KMS-11 (cell line): ENCODE data around the gene C2orf76.

ENCODE experiments used
- H2AFZ ChIP-seq: fragments of 200-600 bp; sonication (generic); 2 replicates; pipeline ENCODE4 v1.6.1; 2016; ENCODE audit warnings: antibody characterized with exemption, mixed run types, low read depth
- H3K27ac ChIP-seq: fragments of 200-600 bp; sonication (generic); 2 replicates; pipeline ENCODE4 v1.6.1; 2016; ENCODE audit warnings: mild to moderate bottlenecking, mixed run types
- H3K27me3 ChIP-seq: fragments of 200-600 bp; sonication (generic); 2 replicates; pipeline ENCODE4 v1.6.1; 2017; ENCODE audit warnings: mild to moderate bottlenecking, low read depth, mixed run types, moderate library complexity; ENCODE audit not compliant: insufficient read depth
- H3K36me3 ChIP-seq: fragments of 200-600 bp; sonication (generic); 2 replicates; pipeline ENCODE4 v1.6.1; 2017; ENCODE audit warnings: mild to moderate bottlenecking, mixed run types; ENCODE audit not compliant: insufficient read depth
- H3K4me1 ChIP-seq: fragments of 200-600 bp; sonication (generic); 2 replicates; pipeline ENCODE4 v1.6.1; 2016; ENCODE audit warnings: mild to moderate bottlenecking, low read depth, mixed run types; ENCODE audit not compliant: poor library complexity, severe bottlenecking
- H3K4me2 ChIP-seq: fragments of 200-600 bp; sonication (generic); 2 replicates; pipeline ENCODE4 v1.7.0; 2016; ENCODE audit warnings: mild to moderate bottlenecking, mixed run types
- H3K4me3 ChIP-seq: fragments of 200-600 bp; sonication (generic); IDR thresholded peaks from 2 replicates; pipeline ENCODE4 v1.6.1; 2017; ENCODE audit warnings: low read depth, low read length, mixed read lengths; ENCODE audit not compliant: insufficient read depth
- H3K79me2 ChIP-seq: fragments of 200-600 bp; sonication (generic); 2 replicates; pipeline ENCODE4 v1.6.1; 2016; ENCODE audit warnings: low read depth, mixed run types; ENCODE audit not compliant: insufficient read depth
- H3K9ac ChIP-seq: fragments of 200-600 bp; sonication (generic); 2 replicates; pipeline ENCODE4 v1.6.1; 2016; ENCODE audit warnings: mild to moderate bottlenecking, mixed run types
- H4K20me1 ChIP-seq: fragments of 200-600 bp; sonication (generic); 2 replicates; pipeline ENCODE4 v1.6.1; 2016; ENCODE audit warnings: mild to moderate bottlenecking, mixed run types; ENCODE audit not compliant: insufficient read depth
- TF ChIP-seq, protein P1 (sequence below): fragments of 200-600 bp; sonication (generic); conservative IDR thresholded peaks from 2 replicates; pipeline ENCODE4 v1.6.1; 2017; ENCODE audit warnings: low read depth, mild to moderate bottlenecking, antibody characterized with exemption, low read length, moderate library complexity, mixed read lengths

C2orf76 gene

DNA sequence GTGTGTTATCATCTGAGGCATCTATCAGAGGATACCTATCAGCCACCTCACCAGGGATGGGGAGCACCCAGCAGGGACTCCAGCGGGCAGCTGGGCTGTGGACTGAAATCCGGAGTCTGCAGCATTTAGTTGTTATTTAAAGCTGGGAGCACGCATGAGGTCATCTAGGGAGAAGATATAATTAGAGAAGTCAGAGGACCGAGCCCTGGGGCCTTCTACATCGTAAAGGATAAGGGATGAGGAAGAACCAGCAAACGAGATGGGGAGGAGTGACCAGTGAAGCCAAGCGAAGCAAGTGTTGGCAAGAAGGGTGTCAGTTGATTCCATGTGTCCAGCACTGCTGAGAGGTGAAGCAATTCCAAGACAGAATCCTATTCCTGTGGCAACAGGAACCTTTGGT, 72.7 kb downstream of the C2orf76 start:
- Histone ChIP-seq H3K4me2 (no peak overlapping the region), H3K27ac (no peak overlapping the region)
- TF ChIP-seq, protein P1, sequence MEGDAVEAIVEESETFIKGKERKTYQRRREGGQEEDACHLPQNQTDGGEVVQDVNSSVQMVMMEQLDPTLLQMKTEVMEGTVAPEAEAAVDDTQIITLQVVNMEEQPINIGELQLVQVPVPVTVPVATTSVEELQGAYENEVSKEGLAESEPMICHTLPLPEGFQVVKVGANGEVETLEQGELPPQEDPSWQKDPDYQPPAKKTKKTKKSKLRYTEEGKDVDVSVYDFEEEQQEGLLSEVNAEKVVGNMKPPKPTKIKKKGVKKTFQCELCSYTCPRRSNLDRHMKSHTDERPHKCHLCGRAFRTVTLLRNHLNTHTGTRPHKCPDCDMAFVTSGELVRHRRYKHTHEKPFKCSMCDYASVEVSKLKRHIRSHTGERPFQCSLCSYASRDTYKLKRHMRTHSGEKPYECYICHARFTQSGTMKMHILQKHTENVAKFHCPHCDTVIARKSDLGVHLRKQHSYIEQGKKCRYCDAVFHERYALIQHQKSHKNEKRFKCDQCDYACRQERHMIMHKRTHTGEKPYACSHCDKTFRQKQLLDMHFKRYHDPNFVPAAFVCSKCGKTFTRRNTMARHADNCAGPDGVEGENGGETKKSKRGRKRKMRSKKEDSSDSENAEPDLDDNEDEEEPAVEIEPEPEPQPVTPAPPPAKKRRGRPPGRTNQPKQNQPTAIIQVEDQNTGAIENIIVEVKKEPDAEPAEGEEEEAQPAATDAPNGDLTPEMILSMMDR: no peak

GRCh38 chr2:119293254-119293653, 73.4 kb downstream of the C2orf76 start:
- TF ChIP-seq, protein P1: no peak
- H2AFZ ChIP-seq: no peak overlapping the region
- H3K36me3 ChIP-seq: no peaks in the 10 kb centered on the region
- H3K9ac ChIP-seq: no peak overlapping the region
- H3K4me2 ChIP-seq: no peak overlapping the region
- no peaks in the 10 kb centered on the region for H4K20me1 ChIP-seq
- no peaks in the 10 kb centered on the region for H3K4me1 ChIP-seq
- H3K4me3 ChIP-seq: no peak overlapping the region
- no peaks in the 10 kb centered on the region for H3K79me2 ChIP-seq
- H3K27ac ChIP-seq: no peak overlapping the region
- no peaks in the 10 kb centered on the region for H3K27me3 ChIP-seq

More for the DNA sequence above, 72.7 kb downstream of the C2orf76 start:
- Histone ChIP-seq H3K36me3 (no peaks in the 10 kb centered on the region), H3K9ac (no peak overlapping the region), H3K27me3 (no peaks in the 10 kb centered on the region), H3K4me3 (no peak overlapping the region), H4K20me1 (no peaks in the 10 kb centered on the region), H3K79me2 (no peaks in the 10 kb centered on the region), H3K4me1 (no peaks in the 10 kb centered on the region), H2AFZ (no peak overlapping the region)

- no peaks in the 10 kb centered on the region for H3K36me3 ChIP-seq
- no peaks in the 10 kb centered on the region for H3K4me1 ChIP-seq
- H3K27me3 ChIP-seq: no peaks in the 10 kb centered on the region
- H3K9ac ChIP-seq: no peak overlapping the region
- H4K20me1 ChIP-seq: no peaks in the 10 kb centered on the region
- H3K4me3 ChIP-seq: no peak overlapping the region
- H2AFZ ChIP-seq: no peak overlapping the region
- no peak overlapping the region for H3K27ac ChIP-seq
- TF ChIP-seq, protein P1: no peak
- H3K79me2 ChIP-seq: no peaks in the 10 kb centered on the region
- H3K4me2 ChIP-seq: no peak overlapping the region
These were observed 74.4 kb downstream of the C2orf76 start for GRCh38 chr2:119292226-119292625.

- H3K4me2 ChIP-seq: no peak overlapping the region
- H3K9ac ChIP-seq: no peak overlapping the region
- H3K27me3 ChIP-seq: no peaks in the 10 kb centered on the region
- no peaks in the 10 kb centered on the region for H3K4me1 ChIP-seq
- H3K27ac ChIP-seq: no peak overlapping the region
- H4K20me1 ChIP-seq: no peaks in the 10 kb centered on the region
- TF ChIP-seq, protein P1: no peak
- H3K79me2 ChIP-seq: no peaks in the 10 kb centered on the region
- H3K4me3 ChIP-seq: no peak overlapping the region
- H2AFZ ChIP-seq: no peak overlapping the region
- H3K36me3 ChIP-seq: no peaks in the 10 kb centered on the region
These were observed 75.0 kb downstream of the C2orf76 start for GRCh38 chr2:119291588-119292167.
